GM18498 (cell line): ENCODE data around the gene EVI5L.
A peak's percentile ranks its signal among the peaks of the same experiment; 100 is the strongest.

Experiments
- ATAC-seq: cut with Tn5 transposase; IDR thresholded peaks from one replicate; pipeline ENCODE4 v1.9.1; 2021; ENCODE audit warnings: mild to moderate bottlenecking, moderate library complexity; ENCODE audit not compliant: unreplicated experiment

Gene EVI5L

DNA sequence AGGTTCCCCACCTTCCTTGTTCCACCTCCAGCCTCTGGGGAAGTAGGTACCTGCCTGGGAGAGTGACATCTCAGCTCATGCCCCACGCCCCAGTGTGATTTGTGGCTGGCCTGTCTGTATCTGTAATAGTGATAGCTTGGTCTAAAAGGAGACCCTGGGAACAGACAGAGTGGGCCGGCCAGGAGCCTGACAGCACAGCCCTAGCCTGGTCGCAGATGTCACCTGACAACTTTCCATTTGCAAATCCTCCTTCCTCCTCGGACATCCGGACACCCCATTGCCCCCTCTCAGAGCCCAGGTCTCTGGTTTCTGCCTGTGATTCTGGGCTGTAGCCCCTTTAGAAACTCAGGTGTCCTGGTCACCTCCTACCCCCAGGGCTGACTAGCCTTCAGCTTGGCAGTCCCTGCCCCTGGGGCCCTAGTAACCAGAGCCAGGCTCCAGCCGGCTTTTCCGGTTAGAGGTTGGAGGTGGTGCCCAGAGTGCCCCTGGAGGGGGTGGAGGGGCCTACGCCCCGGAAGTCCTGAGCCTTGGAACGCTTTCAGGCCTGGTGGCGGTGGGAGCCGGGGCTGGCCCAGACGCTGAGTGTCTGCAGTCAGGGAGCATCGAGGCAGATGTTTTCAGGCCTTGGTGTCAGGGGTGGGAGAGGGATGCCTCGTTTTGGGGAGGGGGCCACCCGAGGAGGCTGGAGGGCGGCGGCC is 64.7 kb downstream of the EVI5L start:
- no peak for ATAC-seq

- no peak for ATAC-seq
These were observed 65.5 kb downstream of the EVI5L start for GRCh38 chr19:7895565-7895964.

DNA sequence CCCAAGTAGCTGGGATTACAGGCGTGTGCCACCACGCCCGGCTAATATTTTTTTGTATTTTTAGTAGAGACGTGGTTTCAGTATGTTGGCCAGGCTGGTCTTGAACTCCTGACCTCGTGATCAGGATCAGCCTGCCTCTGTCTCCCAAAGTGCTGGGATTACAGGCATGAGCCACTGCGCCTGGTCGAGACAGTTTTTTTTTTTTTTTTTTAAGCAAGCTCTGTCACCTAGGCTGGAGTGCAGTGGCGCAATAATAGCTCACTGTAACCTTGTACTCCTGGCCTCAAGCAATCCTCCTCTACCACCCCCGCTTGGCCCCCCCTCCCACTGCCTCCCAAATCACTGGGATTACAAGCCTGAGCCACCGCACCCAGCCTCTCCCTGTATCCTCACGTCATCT is 67.3 kb downstream of the EVI5L start:
- ATAC-seq, result no peak

DNA sequence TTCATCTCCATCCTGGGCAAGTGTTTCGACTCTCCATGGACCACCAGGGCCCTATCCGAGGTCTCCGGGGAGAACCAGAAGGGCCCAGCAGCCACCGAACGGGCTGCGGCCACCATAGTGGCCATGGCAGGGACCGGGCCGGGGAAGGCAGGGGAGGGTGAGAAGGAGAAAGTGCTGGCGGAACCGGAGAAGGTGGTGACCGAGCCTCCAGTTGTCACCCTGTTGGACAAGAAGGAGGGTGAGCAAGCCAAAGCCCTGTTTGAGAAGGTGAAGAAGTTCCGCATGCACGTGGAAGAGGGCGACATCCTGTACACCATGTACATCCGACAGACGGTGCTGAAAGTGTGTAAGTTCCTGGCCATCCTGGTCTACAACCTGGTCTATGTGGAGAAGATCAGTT is 68.9 kb downstream of the EVI5L start:
- no peak for ATAC-seq

DNA sequence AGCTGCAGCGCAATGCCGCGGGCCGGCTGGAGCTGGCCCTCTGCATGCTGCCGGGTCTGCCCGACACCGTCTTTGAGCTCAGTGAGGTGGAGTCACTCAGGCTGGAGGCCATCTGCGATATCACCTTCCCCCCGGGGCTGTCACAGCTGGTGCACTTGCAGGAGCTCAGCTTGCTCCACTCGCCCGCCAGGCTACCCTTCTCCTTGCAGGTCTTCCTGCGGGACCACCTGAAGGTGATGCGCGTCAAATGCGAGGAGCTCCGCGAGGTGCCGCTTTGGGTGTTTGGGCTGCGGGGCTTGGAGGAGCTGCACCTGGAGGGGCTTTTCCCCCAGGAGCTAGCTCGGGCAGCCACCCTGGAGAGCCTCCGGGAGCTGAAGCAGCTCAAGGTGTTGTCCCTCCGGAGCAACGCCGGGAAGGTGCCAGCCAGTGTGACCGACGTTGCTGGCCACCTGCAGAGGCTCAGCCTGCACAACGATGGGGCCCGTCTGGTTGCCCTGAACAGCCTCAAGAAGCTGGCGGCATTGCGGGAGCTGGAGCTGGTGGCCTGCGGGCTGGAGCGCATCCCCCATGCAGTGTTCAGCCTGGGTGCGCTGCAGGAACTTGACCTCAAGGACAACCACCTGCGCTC is 69.8 kb downstream of the EVI5L start:
- ATAC-seq, result no peak

DNA sequence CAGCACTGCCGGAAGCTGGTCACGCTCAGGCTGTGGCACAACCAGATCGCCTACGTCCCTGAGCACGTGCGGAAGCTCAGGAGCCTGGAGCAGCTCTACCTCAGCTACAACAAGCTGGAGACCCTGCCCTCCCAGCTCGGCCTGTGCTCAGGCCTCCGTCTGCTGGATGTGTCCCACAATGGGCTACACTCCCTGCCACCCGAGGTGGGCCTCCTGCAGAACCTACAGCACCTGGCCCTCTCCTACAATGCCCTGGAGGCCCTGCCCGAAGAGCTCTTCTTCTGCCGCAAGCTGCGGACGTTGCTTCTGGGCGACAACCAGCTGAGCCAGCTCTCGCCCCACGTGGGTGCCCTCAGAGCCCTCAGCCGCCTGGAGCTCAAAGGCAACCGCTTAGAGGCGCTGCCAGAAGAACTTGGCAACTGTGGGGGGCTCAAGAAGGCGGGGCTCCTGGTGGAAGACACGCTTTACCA is 70.4 kb downstream of the EVI5L start:
- no peak for ATAC-seq

GRCh38 chr19:7900931-7901330 is 70.9 kb downstream of the EVI5L start:
- ATAC-seq, result no peak

GRCh38 chr19:7901337-7901736 is 71.3 kb downstream of the EVI5L start:
- no peak for ATAC-seq

GRCh38 chr19:7902796-7903243 is 72.8 kb downstream of the EVI5L start:
- no peak for ATAC-seq

GRCh38 chr19:7903244-7904073 is 73.4 kb downstream of the EVI5L start, which contains the start of gene MAP2K7:
Gene MAP2K7, plus strand, starts transcription at chr19:7903877. Its CDS starts 68 bp downstream, at chr19:7903945.
- peak; percentile 86 for ATAC-seq

DNA sequence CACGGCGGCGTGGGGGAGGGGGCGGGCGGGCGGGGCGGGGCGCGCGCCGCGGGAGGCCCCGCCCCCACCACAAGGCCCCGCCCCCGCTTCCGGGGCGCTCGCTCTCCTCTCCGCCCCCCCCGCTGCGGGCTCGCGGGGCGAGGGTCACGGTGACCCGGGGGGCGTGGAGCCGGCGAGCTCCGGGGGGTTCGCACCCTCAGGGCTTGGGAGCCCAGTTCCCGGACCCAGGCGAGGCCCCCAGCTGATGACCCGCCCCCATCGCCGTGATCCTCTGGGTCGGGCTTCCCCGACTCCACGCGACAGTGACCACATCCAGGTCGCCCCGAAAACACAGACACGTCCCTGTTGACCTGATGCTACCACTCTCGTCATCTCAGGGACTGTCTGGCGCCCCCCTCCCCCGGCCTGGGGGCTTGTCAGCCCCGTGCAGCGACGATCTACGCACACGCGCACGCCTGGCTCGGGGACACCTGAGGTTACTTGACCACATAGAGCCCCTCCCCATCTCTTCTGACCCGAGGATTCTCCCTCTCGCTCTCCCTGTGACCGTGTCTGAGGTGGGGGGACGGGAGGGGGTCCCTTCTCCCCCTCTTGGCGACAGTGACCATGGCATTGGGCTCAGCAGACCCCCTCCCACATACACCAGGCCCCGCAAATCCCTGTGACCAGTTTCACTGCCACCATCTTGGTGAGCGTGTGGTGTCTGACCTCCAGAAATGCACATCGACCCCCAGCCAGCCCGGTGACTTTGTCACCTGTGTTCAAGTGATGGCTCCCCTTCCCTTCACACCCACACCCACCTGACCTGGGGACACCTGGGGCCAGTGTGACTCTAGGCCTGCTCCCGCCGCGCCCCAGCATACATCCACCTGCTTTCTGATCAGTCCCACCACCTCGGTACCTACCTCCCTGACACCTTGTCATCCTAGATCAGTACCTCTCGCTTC is 74.3 kb downstream of the EVI5L start:
- peak; percentile 39 for ATAC-seq

DNA sequence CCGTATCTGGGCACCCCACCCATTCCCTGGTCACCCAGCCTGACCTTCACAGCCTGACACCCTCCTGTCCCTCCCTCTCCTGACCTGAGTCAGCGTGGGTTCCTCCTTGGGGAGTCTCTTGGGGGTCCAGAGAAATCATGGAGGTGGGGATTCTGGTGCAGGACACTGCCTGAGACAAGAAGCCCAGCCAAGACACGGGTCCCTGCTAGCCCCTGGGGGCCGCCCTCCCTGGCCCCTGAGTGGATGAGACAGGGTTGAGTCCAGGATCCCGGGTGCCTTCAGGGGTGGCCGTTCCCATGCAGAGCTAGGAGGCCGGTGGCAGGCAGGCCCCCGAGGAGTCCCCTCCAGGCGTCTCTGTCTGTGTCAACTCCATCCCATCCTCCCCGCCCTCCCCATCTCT is 75.2 kb downstream of the EVI5L start:
- no peak for ATAC-seq

DNA sequence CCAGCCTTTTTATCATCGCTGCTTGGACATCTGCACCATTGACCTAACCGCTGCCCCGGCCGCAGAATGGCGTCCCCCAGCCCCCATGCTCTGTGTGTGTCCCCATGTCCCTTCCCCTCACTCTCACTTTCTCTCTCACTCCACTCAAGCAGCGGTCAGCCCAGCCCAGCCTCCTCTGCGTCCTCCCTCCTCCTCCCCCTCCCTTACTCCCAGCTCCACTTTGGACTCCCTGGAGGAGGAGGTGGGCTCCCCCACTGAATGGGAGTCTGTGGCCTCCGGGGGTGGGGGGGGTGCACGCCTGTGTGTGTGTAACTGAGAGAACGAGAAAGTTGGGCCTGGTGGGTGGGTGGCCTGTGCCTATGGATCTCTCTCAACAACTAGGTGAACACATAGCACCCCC is 75.8 kb downstream of the EVI5L start:
- no peak for ATAC-seq

- ATAC-seq, result no peak
These were observed 77.1 kb downstream of the EVI5L start for GRCh38 chr19:7907122-7907521.

- no peak for ATAC-seq
These were observed 77.5 kb downstream of the EVI5L start for GRCh38 chr19:7907544-7907943.

DNA sequence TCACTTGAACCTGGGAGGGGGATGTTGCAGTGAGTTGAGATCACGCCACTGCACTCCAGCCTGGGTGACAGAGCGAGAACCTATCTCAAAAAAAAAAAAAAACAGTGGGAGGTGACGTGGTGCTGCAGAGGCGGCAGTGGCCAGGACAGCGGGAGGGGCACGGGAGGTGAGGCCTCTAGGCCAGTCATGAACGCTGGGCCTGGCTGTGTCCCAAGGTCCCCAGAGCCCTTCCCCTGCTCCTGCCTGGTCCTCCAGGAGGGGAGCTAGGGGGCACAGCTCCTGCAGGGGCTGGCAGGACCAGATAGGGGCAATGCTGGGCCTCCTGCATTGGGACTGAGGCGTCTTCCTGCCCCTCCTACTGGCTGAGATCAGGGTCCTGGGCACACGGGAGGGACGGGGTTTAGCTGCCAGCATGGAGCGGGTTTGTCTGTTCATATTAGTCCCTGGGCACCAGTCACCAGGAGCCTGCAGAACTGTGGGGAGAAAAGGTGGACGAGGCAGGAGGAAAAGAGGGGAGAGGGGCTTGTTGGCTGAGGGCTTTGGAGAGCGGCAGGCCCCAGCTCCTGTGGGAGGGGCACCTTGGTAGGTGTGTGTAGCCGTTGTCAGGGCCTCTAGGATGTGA is 78.2 kb downstream of the EVI5L start:
- no peak for ATAC-seq

DNA sequence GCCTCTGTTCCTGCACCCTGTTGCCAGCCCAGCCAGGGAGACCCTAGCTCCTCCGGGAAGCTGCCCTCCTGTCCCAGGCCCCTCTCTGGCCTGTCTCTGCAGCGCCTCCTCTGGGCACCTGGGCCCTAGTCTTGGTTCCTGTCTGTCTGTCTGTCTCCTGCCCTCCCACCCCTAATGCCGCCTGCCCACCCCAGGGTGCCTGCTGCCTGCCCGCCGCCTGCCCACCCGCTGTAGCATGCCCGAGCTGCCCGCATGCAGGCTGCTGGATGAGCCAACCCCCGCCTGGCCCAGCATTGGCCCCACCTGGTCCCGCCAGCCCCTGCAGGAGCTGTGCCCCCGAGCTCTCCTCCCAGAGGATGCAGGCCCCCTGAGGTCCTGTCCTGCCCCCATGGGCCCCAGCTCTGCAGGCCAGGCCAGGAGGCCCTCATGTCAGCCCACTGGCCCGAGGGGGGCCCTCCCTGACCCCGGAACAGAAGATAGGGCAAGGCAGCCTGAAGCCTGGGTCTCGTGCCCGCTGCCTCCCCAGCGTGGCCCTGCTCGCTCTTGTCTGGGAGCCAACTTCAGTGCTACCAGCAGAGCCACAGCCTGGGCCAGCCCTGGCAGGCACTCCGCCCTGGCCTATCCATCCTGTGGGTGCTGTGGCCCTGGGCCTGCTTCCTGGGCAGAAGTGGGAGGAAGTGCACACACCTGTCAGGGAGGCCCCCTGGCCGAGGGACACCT is 78.9 kb downstream of the EVI5L start:
- no peak for ATAC-seq

DNA sequence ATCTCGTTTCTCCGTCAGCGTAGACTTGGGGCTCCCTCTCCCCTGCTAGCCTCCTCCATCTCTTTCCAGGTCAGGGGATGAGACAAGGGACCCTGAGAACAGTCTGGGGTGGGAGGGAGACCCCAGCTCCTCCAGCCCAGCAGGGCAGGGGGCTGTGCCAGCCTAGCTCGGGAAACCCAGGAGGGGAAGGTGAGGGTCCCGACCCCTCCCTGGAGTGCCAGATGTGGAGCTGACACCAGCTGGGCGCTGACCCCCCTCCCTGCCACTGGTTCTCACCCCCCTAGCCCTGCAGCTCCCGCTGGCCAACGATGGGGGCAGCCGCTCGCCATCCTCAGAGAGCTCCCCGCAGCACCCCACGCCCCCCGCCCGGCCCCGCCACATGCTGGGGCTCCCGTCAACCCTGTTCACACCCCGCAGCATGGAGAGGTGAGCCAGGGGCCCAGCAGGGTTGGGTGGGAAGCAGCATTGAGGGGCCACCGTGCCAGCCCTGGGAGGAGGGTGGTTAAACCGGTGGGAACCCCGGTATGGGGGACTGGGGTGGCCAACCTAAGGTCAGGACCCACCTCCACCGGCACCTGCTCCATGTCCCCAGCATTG is 79.6 kb downstream of the EVI5L start:
- ATAC-seq, result no peak
